HUES64 (cell line): ENCODE measurements around the gene EVI5.
"Not testable (repeated sequence)": the region's sequence is repeated elsewhere in the genome, so short reads cannot be mapped to it uniquely, and the experiment has no call there.

ENCODE experiments used
- H3K27ac ChIP-seq: 2 replicates; pipeline ENCODE4 v1.7.0; 2013; ENCODE audit warnings: low read depth, low read length, inconsistent platforms
- H3K27me3 ChIP-seq: 2 replicates; pipeline ENCODE4 v1.6.1; 2013; ENCODE audit warnings: mild to moderate bottlenecking, low read length; ENCODE audit not compliant: insufficient read depth
- H3K36me3 ChIP-seq: 2 replicates; pipeline ENCODE4 v1.6.1; 2013; ENCODE audit warnings: mild to moderate bottlenecking, low read length; ENCODE audit not compliant: insufficient read depth
- H3K4me1 ChIP-seq: 2 replicates; pipeline ENCODE4 v1.6.1; 2013; ENCODE audit warnings: mild to moderate bottlenecking, low read length, moderate library complexity; ENCODE audit not compliant: insufficient read depth
- H3K4me3 ChIP-seq: 2 replicates; pipeline ENCODE4 v1.5.1; 2013; ENCODE audit warnings: mild to moderate bottlenecking, low read length, moderate library complexity
- H3K9ac ChIP-seq: 2 replicates; pipeline ENCODE4 v1.6.1; 2013; ENCODE audit warnings: mild to moderate bottlenecking, low read depth, low read length
- H3K9me3 ChIP-seq: 2 replicates; pipeline ENCODE4 v1.6.1; 2013; ENCODE audit warnings: low read depth, low read length; ENCODE audit not compliant: insufficient read depth
- WGBS: fragments of 150-250, 120-280 bp; methylation state at CpG from one replicate; pipeline ENCODE4 v1.1.7; 2013; ENCODE audit warnings: missing lambda C conversion rate; 5-methylcytosine and 5-hydroxymethylcytosine counted together

The EVI5 gene

GRCh38 chr1:92747735-92748134, 37.2 kb downstream of the EVI5 start:
- Histone ChIP-seq H3K9ac (no peak overlapping the region), H3K4me1 (no peaks in the 10 kb centered on the region), H3K36me3 (no peaks in the 10 kb centered on the region), H3K9me3 (no peaks in the 10 kb centered on the region), H3K4me3 (no peak overlapping the region), H3K27ac (no peak overlapping the region), H3K27me3 (no peaks in the 10 kb centered on the region)
- 82% methylated on average over 1 of the region's 1 CpG for WGBS

GRCh38 chr1:92746255-92746654, 38.7 kb downstream of the EVI5 start:
- H3K4me1 ChIP-seq, H3K27me3 ChIP-seq, H3K36me3 ChIP-seq, H3K4me3 ChIP-seq, H3K27ac ChIP-seq, H3K9me3 ChIP-seq, H3K9ac ChIP-seq: not testable (repeated sequence)
- WGBS, result 93% methylated on average over 4 of the region's 4 CpGs

GRCh38 chr1:92743221-92743620, 41.7 kb downstream of the EVI5 start:
- H3K9me3 ChIP-seq, result no peaks in the 10 kb centered on the region
- WGBS, result 94% methylated on average over 8 of the region's 8 CpGs
- H3K27me3 ChIP-seq, result no peaks in the 10 kb centered on the region; the same call in 1 of the 2 replicates

GRCh38 chr1:92739669-92740524, 45.0 kb downstream of the EVI5 start:
- H3K4me1 ChIP-seq, result no peaks in the 10 kb centered on the region
- 91% methylated on average over 4 of the region's 4 CpGs for WGBS
- no peak overlapping the region for H3K4me3 ChIP-seq
- no peaks in the 10 kb centered on the region for H3K36me3 ChIP-seq
- no peaks in the 10 kb centered on the region for H3K9me3 ChIP-seq
- H3K27me3 ChIP-seq, result no peaks in the 10 kb centered on the region; the same call in 1 of the 2 replicates
- no peak overlapping the region for H3K27ac ChIP-seq
- no peak overlapping the region for H3K9ac ChIP-seq

More at GRCh38 chr1:92743221-92743620, 41.7 kb downstream of the EVI5 start:
- no peaks in the 10 kb centered on the region for H3K4me1 ChIP-seq
- H3K36me3 ChIP-seq, result no peaks in the 10 kb centered on the region
- no peak overlapping the region for H3K4me3 ChIP-seq
- H3K27ac ChIP-seq, result no peak overlapping the region
- no peak overlapping the region for H3K9ac ChIP-seq

GRCh38 chr1:92736395-92736794, 48.5 kb downstream of the EVI5 start:
- Histone ChIP-seq H3K4me3 (no peak overlapping the region), H3K9ac (no peak overlapping the region), H3K27me3 (no peaks in the 10 kb centered on the region; the same call in 1 of the 2 replicates), H3K27ac (no peak overlapping the region), H3K9me3 (no peaks in the 10 kb centered on the region), H3K36me3 (no peaks in the 10 kb centered on the region), H3K4me1 (no peaks in the 10 kb centered on the region)
- 79% methylated on average over 3 of the region's 4 CpGs for WGBS

GRCh38 chr1:92730476-92730875, 54.4 kb downstream of the EVI5 start:
- Histone ChIP-seq H3K36me3 (no peaks in the 10 kb centered on the region), H3K4me1 (no peaks in the 10 kb centered on the region; the same call in 1 of the 2 replicates), H3K27ac (no peak overlapping the region), H3K27me3 (no peaks in the 10 kb centered on the region), H3K9me3 (no peaks in the 10 kb centered on the region), H3K9ac (no peak overlapping the region), H3K4me3 (no peak overlapping the region)
- WGBS, result 100% methylated on average over 1 of the region's 2 CpGs

GRCh38 chr1:92728697-92729096, 56.2 kb downstream of the EVI5 start:
- Histone ChIP-seq H3K4me1 (no peaks in the 10 kb centered on the region; the same call in 1 of the 2 replicates), H3K27ac (no peak overlapping the region), H3K4me3 (no peak overlapping the region), H3K36me3 (no peaks in the 10 kb centered on the region), H3K9me3 (no peaks in the 10 kb centered on the region), H3K27me3 (no peaks in the 10 kb centered on the region), H3K9ac (no peak overlapping the region)
- 95% methylated on average over 4 of the region's 4 CpGs for WGBS

- H3K4me3 ChIP-seq, H3K9ac ChIP-seq, H3K36me3 ChIP-seq, H3K9me3 ChIP-seq, H3K27ac ChIP-seq, H3K27me3 ChIP-seq, H3K4me1 ChIP-seq: not testable (repeated sequence)
- WGBS, result 95% methylated on average over 9 of the region's 9 CpGs
Observed at GRCh38 chr1:92723713-92724112, 61.2 kb downstream of the EVI5 start.

- Histone ChIP-seq H3K4me1 (no peaks in the 10 kb centered on the region), H3K27me3 (no peaks in the 10 kb centered on the region)
Observed at GRCh38 chr1:92721886-92722285, 63.0 kb downstream of the EVI5 start.

GRCh38 chr1:92721157-92721556, 63.8 kb downstream of the EVI5 start:
- H3K27me3 ChIP-seq, H3K9me3 ChIP-seq, H3K9ac ChIP-seq, H3K27ac ChIP-seq, H3K4me1 ChIP-seq, H3K36me3 ChIP-seq, H3K4me3 ChIP-seq: not testable (repeated sequence)
- WGBS, result no CpG with 5 or more reads among the region's 2 CpGs

More at GRCh38 chr1:92721886-92722285, 63.0 kb downstream of the EVI5 start:
- no peaks in the 10 kb centered on the region for H3K36me3 ChIP-seq
- no peak overlapping the region for H3K27ac ChIP-seq
- 0 out of 2 replicates have a peak, but pooled peaks cover 4% of the 10 kb centered on the region for H3K9me3 ChIP-seq
- no peak overlapping the region for H3K9ac ChIP-seq
- H3K4me3 ChIP-seq, result no peak overlapping the region

GRCh38 chr1:92715476-92715951, 69.4 kb downstream of the EVI5 start:
- H3K9me3 ChIP-seq, H3K9ac ChIP-seq, H3K27ac ChIP-seq, H3K27me3 ChIP-seq, H3K4me1 ChIP-seq, H3K36me3 ChIP-seq, H3K4me3 ChIP-seq: not testable (repeated sequence)
- WGBS, result 95% methylated on average over 16 of the region's 16 CpGs
